Sciatic nerve (tissue), 2 donors: Measurements from ENCODE around the gene NFKB2. TPM values are rescaled to one million over a fixed set of nuclear protein-coding genes. Genes with fewer than 3 reads are reported as not detected.

ENCODE experiments used
- ATAC-seq: fragments of 200-7000 bp; cut with Tn5 transposase; one replicate; pipeline ENCODE4 v1.9.1; 2020; ENCODE audit warnings: mild to moderate bottlenecking, moderate library complexity
- DNase-seq: peaks from one replicate; pipeline ENCODE4 v3.0.0-alpha.2; 2020; ENCODE audit warnings: low spot score
- intact Hi-C: fragments of 100-400 bp; cut with DNase I; formaldehyde crosslinking; loops from one replicate; pipeline ENCODE4 v1.14.2; 2022
- total RNA-seq: library from RNA; stranded (reverse); fragmentation: NEBNext Ultra II Directional; extraction: Animal tissue kit (Norgen Biotek cat#: 25700); gene quantifications from one replicate; pipeline ENCODE4 v1.2.1, GENCODE V29; 2021
- donor health status: DM: no; HTN: no; CAD: no.
- donor health status: DM: no; HTN: no; CAD: no.

The NFKB2 gene
- total RNA-seq, 1 donor from 2014 or later = 64.1 TPM

- ATAC-seq = peak; percentile 40
- peak; percentile 79 for DNase-seq
- intact Hi-C loops = no loop called here
These were observed 24.0 kb downstream of the NFKB2 start for GRCh38 chr10:102419269-102420180.

GRCh38 chr10:102420181-102420713 is 24.7 kb downstream of the NFKB2 start:
- no peak for DNase-seq
- ATAC-seq = no peak
- intact Hi-C loops = no loop called here

- intact Hi-C loops = no loop called here
- peak; percentile 99 for DNase-seq
- peak; percentile 93 for ATAC-seq
These were observed 25.4 kb downstream of the NFKB2 start, which contains the start of gene FBXL15 for GRCh38 chr10:102420714-102421506. FBXL15 (plus strand) TSS chr10:102420836; CDS start chr10:102421130, 294 bp downstream.

GRCh38 chr10:102421507-102421756 is 25.9 kb downstream of the NFKB2 start:
- intact Hi-C loops = no loop called here
- ATAC-seq (no peak), DNase-seq (no peak)

GRCh38 chr10:102421757-102422512 is 26.4 kb downstream of the NFKB2 start:
- no peak for ATAC-seq

GRCh38 chr10:102422545-102423129 is 27.1 kb downstream of the NFKB2 start:
- intact Hi-C loops = no loop called here
- DNase-seq = peak; percentile 84
- peak; percentile 66 for ATAC-seq

More at GRCh38 chr10:102421757-102422512, 26.4 kb downstream of the NFKB2 start:
- DNase-seq = no peak
- intact Hi-C loops = no loop called here

- DNase-seq (no peak), ATAC-seq (no peak)
- intact Hi-C loops = no loop called here
These were observed 28.0 kb downstream of the NFKB2 start for GRCh38 chr10:102423372-102423968.

GRCh38 chr10:102424145-102424544 is 28.6 kb downstream of the NFKB2 start:
- DNase-seq = no peak
- intact Hi-C loops = no loop called here
- no peak for ATAC-seq

- no peak for ATAC-seq
- intact Hi-C loops = no loop called here
- DNase-seq = no peak
These were observed 29.4 kb downstream of the NFKB2 start for GRCh38 chr10:102424916-102425315.

GRCh38 chr10:102425444-102425843 is 29.9 kb downstream of the NFKB2 start:
- DNase-seq = no peak
- intact Hi-C loops = no loop called here
- ATAC-seq = no peak

- ATAC-seq (no peak), DNase-seq (no peak)
- intact Hi-C loops = no loop called here
These were observed 31.3 kb downstream of the NFKB2 start for GRCh38 chr10:102426803-102427287.

GRCh38 chr10:102429468-102429867 is 34.0 kb downstream of the NFKB2 start:
- intact Hi-C loops = no loop called here
- DNase-seq = no peak
- no peak for ATAC-seq

GRCh38 chr10:102431452-102432124 is 36.1 kb downstream of the NFKB2 start:
- peak; percentile 5 for ATAC-seq
- intact Hi-C loops = no loop called here

GRCh38 chr10:102432162-102432950 is 36.9 kb downstream of the NFKB2 start, which contains the start of gene CUEDC2:
CUEDC2 (minus strand) TSS chr10:102432574; CDS start chr10:102425188, 7,386 bp downstream.
- intact Hi-C loops = no loop called here

More at GRCh38 chr10:102431452-102432124, 36.1 kb downstream of the NFKB2 start:
- no peak for DNase-seq

GRCh38 chr10:102433619-102434046 is 38.1 kb downstream of the NFKB2 start:
- no peak for DNase-seq
- intact Hi-C loops = no loop called here
- ATAC-seq = no peak

More at GRCh38 chr10:102432162-102432950, 36.9 kb downstream of the NFKB2 start, which contains the start of gene CUEDC2:
- ATAC-seq (peak; percentile 97), DNase-seq (peak; percentile 98)

GRCh38 chr10:102434394-102435132 is 39.1 kb downstream of the NFKB2 start:
- ATAC-seq (peak; percentile 2), DNase-seq (no peak)
- intact Hi-C loops = no loop called here
